ENCODE data around the gene CDV3. TPM values are rescaled to one million over a fixed set of nuclear protein-coding genes. Genes with fewer than 3 reads are reported as not detected.
"Not testable (repeated sequence)": the region's sequence is repeated elsewhere in the genome, so short reads cannot be mapped to it uniquely, and the experiment has no call there.

Gene CDV3
- polyA plus RNA-seq, 1 donor from 2014 or later = 89.3 TPM

GRCh38 chr3:133542871-133543270, 30.6 kb upstream of the CDV3 start:
- no peaks in the 10 kb centered on the region for H3K9me2 ChIP-seq (ENCODE audit: insufficient read depth, low read length)
- H3K4me2 ChIP-seq (ENCODE audit: low read length) = no peak overlapping the region
- H3K4me3 ChIP-seq (ENCODE audit: low read length) = no peak overlapping the region
- H3F3A ChIP-seq (ENCODE audit: insufficient read depth, low read length, poor library complexity, severe bottlenecking) = no peaks in the 10 kb centered on the region
- H3K9ac ChIP-seq (ENCODE audit: low read length) = no peak overlapping the region
- no peaks in the 10 kb centered on the region for H3K27me3 ChIP-seq (ENCODE audit: insufficient read depth, low read depth, low read length)
- no peaks in the 10 kb centered on the region for H3K9me3 ChIP-seq (ENCODE audit: low read length)
- no peaks in the 10 kb centered on the region for H4K20me1 ChIP-seq (ENCODE audit: insufficient read depth)
- TF ChIP-seq MXI1 (conservative IDR thresholded peaks at IDR 0.05; ENCODE audit: poor library complexity, severe bottlenecking) (no peak), EP300 (conservative IDR thresholded peaks at IDR 0.05; ENCODE audit: poor library complexity, severe bottlenecking) (no peak), POLR2AphosphoS5 (IDR thresholded peaks at IDR 0.05) (no peak), CTCF (IDR thresholded peaks at IDR 0.05; ENCODE audit: poor library complexity, severe bottlenecking) (no peak), REST (IDR thresholded peaks at IDR 0.05; ENCODE audit: borderline replicate concordance) (no peak)
- no peak overlapping the region for H2AFZ ChIP-seq (ENCODE audit: low read depth, low read length)
- H3K79me2 ChIP-seq (replicated peaks; ENCODE audit: insufficient read depth, low read length) = no peaks in the 10 kb centered on the region
- no peak overlapping the region for H3K27ac ChIP-seq (ENCODE audit: low read length)
- H3K36me3 ChIP-seq (ENCODE audit: insufficient read depth, low read length) = no peaks in the 10 kb centered on the region

- H3K36me3 ChIP-seq (ENCODE audit: insufficient read depth, low read length); H3K4me3 ChIP-seq (ENCODE audit: low read length); H2AFZ ChIP-seq (ENCODE audit: low read depth, low read length); H3K9me2 ChIP-seq (ENCODE audit: insufficient read depth, low read length); H3K27me3 ChIP-seq (ENCODE audit: insufficient read depth, low read depth, low read length); H3K27ac ChIP-seq (ENCODE audit: low read length); H4K20me1 ChIP-seq (ENCODE audit: insufficient read depth); H3K4me2 ChIP-seq (ENCODE audit: low read length); H3K9me3 ChIP-seq (ENCODE audit: low read length); H3F3A ChIP-seq (ENCODE audit: insufficient read depth, low read length, poor library complexity, severe bottlenecking); H3K9ac ChIP-seq (ENCODE audit: low read length); H3K79me2 ChIP-seq (replicated peaks; ENCODE audit: insufficient read depth, low read length): not testable (repeated sequence)
These were observed 28.5 kb upstream of the CDV3 start for GRCh38 chr3:133544983-133545382.

GRCh38 chr3:133547432-133548041, 25.9 kb upstream of the CDV3 start:
- Histone ChIP-seq H3K4me2 (ENCODE audit: low read length) (no peak overlapping the region), H3K9me3 (ENCODE audit: low read length) (no peaks in the 10 kb centered on the region), H3K4me3 (ENCODE audit: low read length) (no peak overlapping the region), H4K20me1 (ENCODE audit: insufficient read depth) (no peaks in the 10 kb centered on the region), H3K36me3 (ENCODE audit: insufficient read depth, low read length) (no peaks in the 10 kb centered on the region), H3F3A (ENCODE audit: insufficient read depth, low read length, poor library complexity, severe bottlenecking) (no peaks in the 10 kb centered on the region), H3K27me3 (ENCODE audit: insufficient read depth, low read depth, low read length) (no peaks in the 10 kb centered on the region), H3K27ac (ENCODE audit: low read length) (no peak overlapping the region), H3K9ac (ENCODE audit: low read length) (no peak overlapping the region), H3K79me2 (replicated peaks; ENCODE audit: insufficient read depth, low read length) (no peaks in the 10 kb centered on the region), H2AFZ (ENCODE audit: low read depth, low read length) (no peak overlapping the region), H3K9me2 (ENCODE audit: insufficient read depth, low read length) (no peaks in the 10 kb centered on the region)
- TF ChIP-seq MXI1 (conservative IDR thresholded peaks at IDR 0.05; ENCODE audit: poor library complexity, severe bottlenecking) (no peak), EP300 (conservative IDR thresholded peaks at IDR 0.05; ENCODE audit: poor library complexity, severe bottlenecking) (no peak), SMC3 (conservative IDR thresholded peaks at IDR 0.05; ENCODE audit: poor library complexity) (no peak), TAF1 (IDR thresholded peaks at IDR 0.05; ENCODE audit: low read depth) (no peak), EZH2 (IDR thresholded peaks at IDR 0.05; ENCODE audit: borderline replicate concordance, insufficient read depth, low read length, poor library complexity, severe bottlenecking) (no peak), POLR2AphosphoS5 (IDR thresholded peaks at IDR 0.05) (no peak), REST (IDR thresholded peaks at IDR 0.05; ENCODE audit: borderline replicate concordance) (no peak), CTCF (IDR thresholded peaks at IDR 0.05; ENCODE audit: poor library complexity, severe bottlenecking) (no peak), RAD21 (conservative IDR thresholded peaks at IDR 0.05) (no peak)
